Activated CD8-positive, alpha-beta T cell treated with anti-CD3 and anti-CD28 coated beads for 36 hours (primary cell): ENCODE data around the gene PLA2G3. TPM values are rescaled to one million over a fixed set of nuclear protein-coding genes. Genes with fewer than 3 reads are reported as not detected.

ENCODE experiments used
- ATAC-seq: fragments of 200-7000 bp; cut with Tn5 transposase; one replicate; pipeline ENCODE4 v1.10.0; 2021; ENCODE audit warnings: mild to moderate bottlenecking, moderate library complexity
- CTCF ChIA-PET: fragments of 350-600 bp; sonication (Branson Sonifier 250); formaldehyde crosslinking; loops from one replicate; lab custom pipeline; 2021; ENCODE audit warnings: antibody characterized with exemption; lab: Charles Lee
- POLR2A ChIA-PET: fragments of 350-600 bp; sonication (Branson Sonifier 250); formaldehyde crosslinking; loops from one replicate; lab custom pipeline; 2021; ENCODE audit warnings: antibody characterized with exemption; lab: Charles Lee
- DNase-seq: peaks from one replicate; pipeline ENCODE4 v3.0.0-alpha.2; 2020
- H3K27ac Mint-ChIP-seq: one replicate; pipeline ENCODE4 v1.8.0; 2021; ENCODE audit warnings: mild to moderate bottlenecking, mixed read lengths
- H3K27me3 Mint-ChIP-seq: one replicate; pipeline ENCODE4 v1.8.0; 2021; ENCODE audit warnings: mixed read lengths
- H3K36me3 Mint-ChIP-seq: one replicate; pipeline ENCODE4 v1.8.0; 2021; ENCODE audit warnings: low read depth, mixed read lengths
- H3K4me1 Mint-ChIP-seq: one replicate; pipeline ENCODE4 v1.8.0; 2021; ENCODE audit warnings: low read depth, mixed read lengths
- H3K4me3 Mint-ChIP-seq: one replicate; pipeline ENCODE4 v1.8.0; 2021; ENCODE audit warnings: mild to moderate bottlenecking, moderate library complexity, mixed read lengths
- H3K9me3 Mint-ChIP-seq: one replicate; pipeline ENCODE4 v1.8.0; 2021; ENCODE audit warnings: mixed read lengths
- CTCF ChIP-seq: fragments of 200-600 bp; IDR thresholded peaks from one replicate; pipeline ENCODE4 v1.8.0; 2022; ENCODE audit warnings: antibody characterized with exemption, mild to moderate bottlenecking
- intact Hi-C: fragments of 100-400 bp; cut with micrococcal nuclease; formaldehyde crosslinking; loops from one replicate; pipeline ENCODE4 v1.10.0; 2022
- total RNA-seq, 2 experiments: library from RNA; stranded (reverse); gene quantifications; one replicate each; pipeline ENCODE4 v1.2.3, GENCODE V29; 2021

Gene PLA2G3
- total RNA-seq, 2 experiments from 2014 or later = not detected

DNA sequence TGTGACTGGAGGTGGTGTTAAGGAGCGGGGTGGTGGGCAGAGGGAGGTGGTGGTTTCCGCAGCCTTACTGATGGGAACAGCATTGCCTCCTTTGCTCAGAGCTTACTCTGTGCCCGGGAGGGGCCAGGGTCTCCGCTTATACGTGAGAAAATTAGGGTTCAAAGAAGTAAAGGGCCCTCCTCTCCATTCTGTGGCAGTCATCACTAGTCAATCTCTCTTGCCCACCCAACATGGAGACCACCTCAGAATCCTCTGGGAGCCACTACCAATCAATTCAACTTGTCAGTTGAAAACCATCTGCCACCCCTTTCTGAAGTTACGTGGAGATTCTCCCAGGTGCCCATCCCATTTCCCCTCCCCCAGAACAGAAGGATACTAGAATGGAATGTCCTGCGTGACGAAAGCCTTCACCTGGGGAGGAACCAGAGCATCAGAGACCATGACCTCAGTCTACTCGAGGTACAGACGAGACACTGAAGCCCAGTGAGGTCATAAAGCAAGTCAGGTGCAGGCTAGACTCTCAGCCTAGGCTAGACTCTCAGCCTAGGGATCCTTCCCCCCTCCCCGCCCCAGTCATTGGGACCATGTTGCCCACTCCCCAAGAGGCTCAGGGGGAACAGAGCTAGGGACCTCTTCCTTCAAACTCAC is 34.9 kb downstream of the PLA2G3 start:
- no peak for TF ChIP-seq CTCF
- Mint-ChIP-seq H3K4me1 (peaks cover 18% of the 10 kb centered on the region), H3K27ac (no peak overlapping the region), H3K4me3 (no peak overlapping the region), H3K27me3 (no peaks in the 10 kb centered on the region), H3K9me3 (no peaks in the 10 kb centered on the region), H3K36me3 (no peaks in the 10 kb centered on the region)
- CTCF ChIA-PET = interaction anchor here (0.9 to 1.7 kb wide), 2 partner anchors 10 to 20 kb away, joined by 4 to 10 read pairs; no protein-coding TSS in a partner anchor
- POLR2A ChIA-PET = interaction anchor here (3.2 kb wide), 1 partner anchor 24 kb away, joined by 7 read pairs; the partner anchor contains the start of gene SMTN
- intact Hi-C loops = loop anchor here (10.0 kb wide), 1 partner anchor 189 kb away; the partner anchor contains the start of gene PIK3IP1
- DNase-seq (no peak), ATAC-seq (no peak)

DNA sequence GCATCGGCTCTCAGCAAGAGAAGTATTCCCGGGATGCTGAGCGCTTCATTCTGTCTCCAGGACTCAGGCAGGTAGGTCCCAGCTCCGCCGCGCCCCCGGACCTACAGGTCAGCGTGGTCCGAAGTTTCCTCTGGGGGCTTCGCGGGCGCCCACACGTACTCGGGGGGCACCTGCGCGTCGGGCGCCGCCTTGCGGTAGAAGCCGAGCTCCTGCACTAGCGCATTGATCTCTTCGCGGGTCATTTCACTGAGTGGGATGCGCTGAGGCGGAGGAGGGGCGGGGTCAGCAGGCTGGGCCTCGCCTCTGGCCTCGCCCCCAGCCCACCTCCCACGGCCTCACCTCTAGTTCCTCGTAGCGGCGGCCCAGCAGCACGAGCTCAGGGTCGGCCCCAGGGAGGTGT is 35.4 kb downstream of the PLA2G3 start:
- intact Hi-C loops = loop anchor here (10.0 kb wide), 1 partner anchor 190 kb away; the partner anchor contains the start of gene PIK3IP1
- H3K4me3 Mint-ChIP-seq = no peak overlapping the region
- H3K36me3 Mint-ChIP-seq = no peaks in the 10 kb centered on the region
- no peak overlapping the region for H3K27ac Mint-ChIP-seq
- DNase-seq = peak; percentile 48
- H3K4me1 Mint-ChIP-seq = peaks cover 18% of the 10 kb centered on the region
- ATAC-seq = no peak
- H3K9me3 Mint-ChIP-seq = no peaks in the 10 kb centered on the region
- H3K27me3 Mint-ChIP-seq = no peaks in the 10 kb centered on the region
- CTCF ChIA-PET = interaction anchor here (0.9 to 1.7 kb wide), 2 partner anchors 9 to 20 kb away, joined by 4 to 10 read pairs; no protein-coding TSS in a partner anchor
- POLR2A ChIA-PET = no interaction called here
- peak; percentile 35 for TF ChIP-seq CTCF

GRCh38 chr22:31103899-31104694 is 36.2 kb downstream of the PLA2G3 start:
- TF ChIP-seq CTCF = no peak
- Mint-ChIP-seq H3K9me3 (no peaks in the 10 kb centered on the region), H3K27me3 (no peaks in the 10 kb centered on the region), H3K36me3 (no peaks in the 10 kb centered on the region), H3K27ac (no peak overlapping the region), H3K4me3 (no peak overlapping the region), H3K4me1 (peaks cover 18% of the 10 kb centered on the region)
- POLR2A ChIA-PET = interaction anchor here (0.9 kb wide), 1 partner anchor 19 kb away, joined by 5 read pairs; no protein-coding TSS in a partner anchor
- DNase-seq (no peak), ATAC-seq (no peak)
- CTCF ChIA-PET = interaction anchor here (0.9 to 1.7 kb wide), 2 partner anchors 8 to 19 kb away, joined by 4 to 10 read pairs; no protein-coding TSS in a partner anchor
- intact Hi-C loops = loop anchor here (10.0 kb wide), 1 partner anchor 191 kb away; the partner anchor contains the start of gene PIK3IP1

DNA sequence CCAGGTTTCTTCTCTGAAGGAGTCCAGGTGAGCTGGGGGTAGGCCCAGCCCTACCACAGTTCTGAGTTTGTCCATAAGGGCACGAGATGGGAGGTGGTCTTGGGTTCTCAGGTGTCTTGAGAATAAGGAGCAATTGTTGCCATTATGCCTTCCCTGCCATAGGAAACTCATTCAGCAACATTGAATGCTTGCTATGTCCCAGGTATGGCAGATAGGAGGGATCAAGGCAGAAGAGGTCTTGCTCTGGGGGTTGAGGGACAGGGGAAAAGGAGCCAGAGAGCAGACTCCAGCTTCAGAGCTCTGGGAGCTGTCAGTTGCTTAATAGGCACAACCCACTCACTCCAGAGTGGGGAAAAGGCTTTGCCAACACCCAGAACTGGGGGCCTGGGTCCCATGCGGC is 37.2 kb downstream of the PLA2G3 start:
- Mint-ChIP-seq H3K4me3 (no peak overlapping the region), H3K36me3 (no peaks in the 10 kb centered on the region), H3K9me3 (no peaks in the 10 kb centered on the region), H3K27ac (no peak overlapping the region), H3K4me1 (peaks cover 18% of the 10 kb centered on the region), H3K27me3 (no peaks in the 10 kb centered on the region)
- CTCF ChIA-PET = no interaction called here
- no peak for DNase-seq
- no peak for ATAC-seq
- intact Hi-C loops = loop anchor here (10.0 kb wide), 1 partner anchor 192 kb away; the partner anchor contains the start of gene PIK3IP1
- POLR2A ChIA-PET = interaction anchor here (1.5 kb wide), 1 partner anchor 170 kb away, joined by 3 read pairs; no protein-coding TSS in a partner anchor
- no peak for TF ChIP-seq CTCF
